ENCODE data around the gene ANKRD45. TPM values are rescaled to one million over a fixed set of nuclear protein-coding genes. Genes with fewer than 3 reads are reported as not detected.
A peak's percentile ranks its signal among the peaks of the same experiment; 100 is the strongest.
"Not testable (repeated sequence)": the region's sequence is repeated elsewhere in the genome, so short reads cannot be mapped to it uniquely, and the experiment has no call there.

ANKRD45 gene
- not detected in 2 replicates for total RNA-seq (2014; rRNA removed; shearing (Covaris generic))
- not detected in 2 replicates for polyA plus RNA-seq (2014; cell fraction: nucleus; rRNA removed)

- DNase-seq (ENCODE audit: extremely low read depth, low read depth), result peak; percentile 13
Measured at GRCh38 chr1:173669491-173669941, at the start of gene ANKRD45. TSS of gene ANKRD45 (minus strand) at chr1:173669851. CDS start at chr1:173659418, 10,433 bp downstream.

DNA sequence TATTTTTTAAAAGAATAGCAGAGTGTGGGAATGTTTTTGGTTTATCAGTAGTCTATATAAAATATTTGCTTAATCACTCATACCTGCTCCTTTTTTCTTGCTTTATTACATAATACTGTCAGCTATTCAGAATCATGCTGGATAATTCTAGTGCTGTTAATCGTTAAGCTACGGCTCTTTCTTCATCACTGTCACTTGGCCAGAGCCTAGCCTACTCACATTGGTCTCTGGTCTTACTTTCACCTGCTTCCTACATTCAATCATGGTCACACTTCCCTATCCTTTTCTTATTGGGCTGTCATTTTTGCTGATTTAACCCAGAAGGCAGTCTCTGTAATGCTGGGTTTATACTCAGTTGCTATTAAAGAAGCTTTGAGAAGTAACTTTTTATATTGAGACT is 47.6 kb upstream of the ANKRD45 start:
- no peak for DNase-seq (ENCODE audit: extremely low read depth, low read depth)

GRCh38 chr1:173715538-173715844 is 45.8 kb upstream of the ANKRD45 start:
- no peak for DNase-seq (ENCODE audit: extremely low read depth, low read depth)

DNA sequence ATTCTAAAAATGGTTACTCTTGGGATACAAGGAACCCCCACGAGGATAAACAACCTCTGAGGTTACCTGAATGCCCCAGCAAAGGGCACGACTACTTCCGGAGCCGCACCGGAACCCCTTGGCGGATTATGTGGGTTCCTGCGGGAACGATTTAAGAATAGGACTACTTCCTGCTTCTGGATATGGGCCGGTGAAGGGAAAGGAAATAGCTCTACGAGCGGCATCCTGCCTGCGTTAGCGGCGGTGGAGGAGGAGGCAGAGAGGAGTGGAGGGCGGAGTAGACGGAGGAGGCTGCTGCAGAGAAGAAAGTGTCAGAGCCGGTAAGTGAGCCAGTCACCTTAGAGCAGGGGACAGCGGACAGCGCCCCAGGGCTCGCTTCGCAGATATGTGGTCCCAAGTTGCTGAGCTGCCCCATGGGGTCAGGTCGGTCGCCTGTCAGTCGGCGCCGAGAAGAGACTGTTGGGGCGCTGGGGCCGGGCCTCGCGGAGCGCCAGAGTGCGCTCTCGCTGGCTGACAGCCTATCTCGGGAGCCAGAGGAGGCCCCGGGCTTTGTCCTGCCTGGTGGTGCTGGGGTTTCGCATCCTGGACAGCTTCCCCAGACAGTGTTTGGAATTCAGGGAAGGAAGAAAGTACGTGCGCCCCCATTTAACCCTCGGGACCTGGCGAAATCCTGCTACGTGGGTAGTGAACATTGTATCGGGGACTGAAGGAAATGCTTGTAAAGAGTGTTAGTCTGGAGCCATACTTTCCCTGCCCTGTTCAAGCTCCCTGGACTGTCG is 45.3 kb upstream of the ANKRD45 start, which contains the start of gene KLHL20:
Gene KLHL20, plus strand, starts transcription at position 223 of the 779 bp plus-strand sequence. CDS start 1,063 bp downstream, outside the sequence.
- DNase-seq (ENCODE audit: extremely low read depth, low read depth), result peak; percentile 92

DNA sequence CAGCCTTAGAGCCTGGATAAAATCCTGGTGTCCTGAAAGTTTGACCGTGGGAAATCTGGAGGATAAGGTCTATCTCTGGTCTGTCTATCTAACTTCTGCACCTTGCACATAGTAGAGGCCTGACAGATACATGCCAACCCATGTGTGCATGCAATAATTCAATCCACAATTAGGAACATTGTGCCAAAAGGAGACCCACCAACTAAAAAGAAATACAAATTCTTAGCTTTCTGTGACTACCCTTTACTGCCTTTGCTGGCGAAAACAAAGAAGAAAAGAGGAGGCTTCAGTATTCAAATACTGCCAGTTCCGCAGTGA is 44.7 kb upstream of the ANKRD45 start:
- DNase-seq (ENCODE audit: extremely low read depth, low read depth), result peak; percentile 1

DNA sequence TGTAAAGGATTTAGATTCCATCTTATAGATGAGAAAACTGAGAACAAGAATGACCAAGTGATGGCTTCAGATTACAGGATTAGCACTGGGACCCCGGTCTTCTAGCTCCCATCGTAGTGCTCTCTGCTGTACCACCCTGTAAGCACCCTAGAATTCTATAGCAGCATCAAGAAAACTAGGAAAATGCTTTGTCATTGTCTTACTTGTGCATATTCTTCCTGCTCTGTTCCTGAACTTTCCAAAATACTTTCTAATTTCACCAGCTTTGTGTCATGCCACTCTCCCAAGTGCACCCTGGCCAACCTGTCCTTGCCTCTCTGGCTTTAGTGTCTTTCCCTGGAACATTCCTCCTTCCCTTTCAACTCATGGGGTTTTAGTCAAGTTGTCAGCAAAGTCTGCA is 39.1 kb upstream of the ANKRD45 start:
- DNase-seq (ENCODE audit: extremely low read depth, low read depth), result no peak

DNA sequence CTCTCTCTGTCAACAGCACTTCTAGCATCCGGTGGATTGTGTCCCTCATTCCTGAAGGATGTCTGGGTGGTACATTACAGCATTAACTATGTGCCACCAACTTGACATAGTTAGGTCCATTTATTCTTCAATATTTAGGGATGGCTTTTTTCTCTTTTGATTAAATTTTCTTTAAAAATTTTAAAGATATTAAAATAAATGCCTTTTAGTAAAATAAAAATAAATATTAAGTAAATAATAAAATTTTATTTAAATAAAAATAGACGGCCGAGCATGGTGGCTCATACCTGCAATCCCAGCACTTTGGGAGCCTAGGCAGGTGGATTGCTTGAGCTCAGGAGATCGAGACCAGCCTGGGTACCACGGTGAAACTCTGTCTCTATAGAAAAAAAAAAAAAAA is 35.5 kb upstream of the ANKRD45 start:
- no peak for DNase-seq (ENCODE audit: extremely low read depth, low read depth)

GRCh38 chr1:173702736-173703135 is 33.1 kb upstream of the ANKRD45 start:
- no peak for DNase-seq (ENCODE audit: extremely low read depth, low read depth)

- DNase-seq (ENCODE audit: extremely low read depth, low read depth), result not testable (repeated sequence)
Measured at GRCh38 chr1:173701299-173701698, 31.6 kb upstream of the ANKRD45 start.

DNA sequence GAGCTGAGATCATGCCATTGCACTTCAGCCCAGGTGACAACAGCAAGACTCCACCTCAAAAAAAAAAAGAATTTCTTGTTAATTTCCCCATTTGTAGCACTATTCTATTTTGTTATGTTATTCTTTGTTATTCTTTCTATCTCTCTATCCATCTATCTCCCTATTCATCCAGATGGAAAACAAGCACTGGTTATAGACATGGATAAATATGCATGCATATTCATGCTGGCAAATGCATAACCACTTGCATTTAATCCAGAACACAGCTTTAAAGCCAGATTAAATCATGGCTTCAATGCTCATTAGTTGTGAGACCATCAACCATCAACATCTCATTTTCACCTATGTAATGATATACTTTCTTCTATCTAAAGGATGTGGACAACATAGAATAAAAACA is 23.6 kb upstream of the ANKRD45 start:
- no peak for DNase-seq (ENCODE audit: extremely low read depth, low read depth)

- no peak for DNase-seq (ENCODE audit: extremely low read depth, low read depth)
Measured at GRCh38 chr1:173688300-173688699, 18.6 kb upstream of the ANKRD45 start.

GRCh38 chr1:173685121-173685520 is 15.5 kb upstream of the ANKRD45 start:
- DNase-seq (ENCODE audit: extremely low read depth, low read depth), result not testable (repeated sequence)

DNA sequence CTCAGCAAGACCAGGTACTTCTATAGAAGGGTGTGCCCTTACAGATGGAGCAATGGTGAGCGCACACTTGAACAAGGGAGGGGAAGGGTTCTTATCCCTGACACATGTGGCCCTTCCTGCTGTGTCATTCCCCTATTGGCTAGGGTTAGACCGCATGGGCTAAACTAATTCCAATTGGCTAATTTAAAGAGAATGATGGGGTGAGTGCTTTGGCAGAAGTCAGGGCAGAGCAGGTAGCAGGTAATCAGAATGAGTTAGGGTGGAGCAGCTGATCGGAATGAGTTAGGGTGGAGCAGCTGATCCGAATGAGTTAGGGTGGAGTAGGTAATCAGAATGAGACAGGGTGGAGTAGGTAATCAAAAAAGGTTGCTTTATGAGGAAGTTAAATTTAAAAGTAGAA is 14.2 kb upstream of the ANKRD45 start:
- DNase-seq (ENCODE audit: extremely low read depth, low read depth), result not testable (repeated sequence)

GRCh38 chr1:173682184-173682583 is 12.5 kb upstream of the ANKRD45 start:
- no peak for DNase-seq (ENCODE audit: extremely low read depth, low read depth)

DNA sequence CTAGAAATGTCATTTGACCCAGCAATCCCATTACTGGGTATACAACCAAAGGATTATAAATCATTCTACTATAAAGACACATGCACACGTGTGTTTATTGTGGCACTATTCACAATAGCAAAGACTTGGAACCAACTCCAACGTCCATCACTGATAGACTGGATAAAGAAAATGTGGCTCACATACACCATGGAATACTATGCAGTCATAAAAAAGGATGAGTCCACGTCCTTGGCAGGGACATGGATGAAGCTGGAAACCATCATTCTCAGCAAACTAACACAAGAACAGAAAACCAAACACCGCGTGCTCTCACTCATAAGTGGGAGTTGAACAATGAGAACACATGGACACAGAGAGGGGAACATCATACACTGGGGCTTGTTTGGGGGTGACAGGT is 10.5 kb upstream of the ANKRD45 start:
- DNase-seq (ENCODE audit: extremely low read depth, low read depth), result not testable (repeated sequence)

GRCh38 chr1:173674496-173674895 is 4.8 kb upstream of the ANKRD45 start:
- DNase-seq (ENCODE audit: extremely low read depth, low read depth), result not testable (repeated sequence)

DNA sequence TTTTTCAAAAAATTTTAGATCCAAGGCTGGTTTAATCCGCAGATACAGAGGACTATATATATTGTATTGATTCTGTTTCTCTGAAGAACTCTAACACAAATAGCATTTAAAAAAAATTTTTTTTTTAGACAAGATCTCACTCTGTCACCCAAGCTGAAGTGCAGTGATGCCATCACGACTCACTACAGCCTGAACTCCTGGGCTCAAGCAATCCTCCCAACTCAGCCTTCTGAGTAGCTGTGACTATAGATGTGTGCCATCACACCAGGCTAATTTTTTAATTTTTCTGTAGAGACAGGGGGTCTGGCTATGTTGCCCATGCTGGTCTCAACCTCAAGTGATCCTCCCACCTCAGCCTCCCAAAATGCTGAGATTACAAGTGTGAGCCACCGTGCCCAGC is 3.0 kb downstream of the ANKRD45 start:
- no peak for DNase-seq (ENCODE audit: extremely low read depth, low read depth)

DNA sequence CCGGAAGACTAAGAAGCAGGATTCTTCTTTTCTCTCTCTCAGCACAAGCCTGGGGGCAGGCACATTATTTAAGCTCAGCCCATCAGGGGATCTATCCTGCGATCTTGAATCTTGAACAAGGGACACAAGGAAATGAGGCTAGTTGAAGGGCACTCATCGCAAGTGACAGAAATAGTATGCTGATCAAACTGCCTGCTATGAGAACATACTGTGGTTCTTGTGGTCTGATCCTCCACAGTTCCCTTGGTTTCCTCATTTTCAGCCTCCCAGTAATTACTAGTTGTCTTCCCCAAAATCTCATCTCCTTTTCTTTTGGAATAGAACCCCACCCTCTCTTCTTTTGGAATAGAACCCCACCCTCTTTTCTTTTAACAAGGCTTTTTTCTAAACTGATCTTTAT is 6.5 kb downstream of the ANKRD45 start:
- DNase-seq (ENCODE audit: extremely low read depth, low read depth), result no peak

DNA sequence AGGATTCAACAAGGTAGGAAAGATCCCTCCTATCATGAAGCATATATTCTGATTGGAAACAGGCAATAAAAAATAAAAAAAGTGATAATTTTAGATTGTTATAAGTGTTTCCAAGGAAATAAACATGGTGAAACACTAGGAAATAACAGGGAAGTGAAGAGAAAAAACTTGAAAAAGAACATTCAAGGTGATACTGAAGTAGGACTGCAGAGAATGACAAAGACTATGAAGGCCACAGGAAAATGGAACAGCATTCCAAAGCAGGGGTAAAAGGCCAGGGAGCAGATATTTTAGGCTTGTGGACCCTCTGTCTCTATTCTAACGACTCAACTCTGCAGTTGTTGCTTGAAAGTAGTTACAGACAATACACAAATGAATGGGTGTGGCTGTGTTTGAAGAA is 7.9 kb downstream of the ANKRD45 start:
- DNase-seq (ENCODE audit: extremely low read depth, low read depth), result no peak

DNA sequence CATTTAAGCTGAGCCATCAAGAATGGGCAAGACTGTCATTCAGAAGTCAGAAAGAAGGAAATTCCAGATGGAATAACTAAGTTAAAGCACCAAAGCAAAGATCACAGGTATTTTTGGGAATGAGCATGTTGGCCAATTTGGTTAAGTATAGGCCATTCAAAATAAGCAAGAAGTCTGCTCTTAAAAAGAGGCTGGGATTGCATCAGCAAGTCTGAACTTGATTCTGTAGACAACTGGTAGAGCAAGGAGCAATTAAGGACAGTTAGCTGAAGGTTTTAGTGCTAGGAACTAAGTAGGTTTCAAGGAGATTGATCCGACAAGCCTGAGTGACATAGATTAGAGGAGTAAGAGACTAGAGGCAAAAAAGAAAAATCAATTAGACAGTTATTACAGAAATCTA is 8.4 kb downstream of the ANKRD45 start:
- no peak for DNase-seq (ENCODE audit: extremely low read depth, low read depth)

DNA sequence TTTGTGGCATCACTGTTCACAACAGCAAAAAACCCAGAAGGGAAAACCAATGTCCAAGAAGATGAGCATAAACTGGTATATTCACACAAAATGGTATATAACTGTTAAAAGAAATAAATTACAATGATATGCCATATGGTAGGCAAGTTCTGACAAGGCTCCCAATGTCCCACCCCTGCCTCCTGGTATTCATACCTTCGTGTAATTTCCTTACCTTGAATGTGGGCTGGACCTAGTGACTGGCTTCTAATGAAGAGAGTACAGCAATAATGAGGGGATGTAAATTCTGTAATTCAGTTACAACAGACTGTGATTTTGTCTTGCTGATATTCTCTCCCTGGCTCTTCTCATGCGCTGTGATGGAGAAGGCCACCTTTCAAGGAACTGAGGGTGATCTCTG is 9.3 kb downstream of the ANKRD45 start:
- no peak for DNase-seq (ENCODE audit: extremely low read depth, low read depth)

- no peak for DNase-seq (ENCODE audit: extremely low read depth, low read depth)
Measured at GRCh38 chr1:173648880-173649605, 20.6 kb downstream of the ANKRD45 start.
